Activated CD4-positive, alpha-beta T cell treated with anti-CD3 and anti-CD28 coated beads for 24 hours (primary cell): ENCODE data around the gene CFAP300.

Experiments
- DNase-seq, 2 donors: peaks; one replicate each; pipeline ENCODE4 v3.0.0-alpha.2; 2020; ENCODE audit warnings: low read depth in 2 of 2

The CFAP300 gene

DNA sequence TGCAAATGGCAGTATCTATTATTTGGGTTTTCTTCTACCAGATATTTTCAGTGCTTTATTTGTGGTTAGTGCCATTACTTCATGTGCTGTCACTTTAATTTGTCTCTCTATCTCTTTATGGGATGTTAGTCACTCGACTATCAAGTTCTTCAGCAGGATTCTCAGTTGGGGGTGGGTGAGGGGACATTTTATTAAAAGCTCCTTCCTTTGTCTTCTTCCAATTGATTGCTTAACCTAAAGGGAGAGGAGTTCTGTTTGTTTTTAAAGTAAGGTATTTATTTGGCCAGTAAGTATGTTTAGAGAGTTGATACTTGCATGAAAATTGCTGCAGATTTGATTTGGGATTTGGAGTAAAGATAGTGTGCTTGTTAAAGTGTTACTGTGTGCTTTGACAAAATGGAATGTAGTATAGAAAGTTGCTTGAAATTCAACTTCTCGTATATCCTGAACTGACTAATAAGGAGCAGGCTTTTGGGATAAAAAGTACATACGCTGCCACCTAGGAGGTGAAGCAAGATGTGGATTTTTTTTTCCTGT lies 73.3 kb downstream of the CFAP300 start:
- no peak for DNase-seq

- no peak for DNase-seq
Measured at GRCh38 chr11:102121329-102121728, 74.1 kb downstream of the CFAP300 start.
